Suprapubic skin (tissue), 3 donors: Measurements from ENCODE around the gene ATP8B3.

Source experiments
- CTCF ChIP-seq, 2 donors: fragments of 200-600 bp in 1 of 2; fragments of 450-650 bp in 1 of 2; sonication (generic) in 1 of 2; IDR thresholded peaks; one replicate each; pipeline ENCODE4 v1.5.1; 2016 to 2019; ENCODE audit warnings: antibody characterized with exemption in 2 of 2, mild to moderate bottlenecking in 1 of 2, moderate library complexity in 1 of 2
- EP300 ChIP-seq: sonication (generic); formaldehyde crosslinking; IDR thresholded peaks from one replicate; pipeline ENCODE4 v1.6.1; 2017; ENCODE audit warnings: antibody characterized with exemption
- POLR2A ChIP-seq, 2 donors: fragments of 450-650 bp; IDR thresholded peaks; one replicate each; pipeline ENCODE4 v1.6.1; 2017; ENCODE audit warnings: antibody characterized with exemption in 2 of 2, mild to moderate bottlenecking in 2 of 2, moderate library complexity in 2 of 2

- TF ChIP-seq CTCF (IDR thresholded peaks at IDR 0.05) (no peak), POLR2A (IDR thresholded peaks at IDR 0.05) (no peak), EP300 (no peak)
Measured at GRCh38 chr19:1779574-1779973, 32.5 kb downstream of the ATP8B3 start.
